ENCODE data around the gene PDIK1L. TPM values are rescaled to one million over a fixed set of nuclear protein-coding genes. Genes with fewer than 3 reads are reported as not detected.
"Not testable (repeated sequence)": the region's sequence is repeated elsewhere in the genome, so short reads cannot be mapped to it uniquely, and the experiment has no call there.

Gene PDIK1L
- total RNA-seq, 2 experiments from 2014 or later, result 12.9 to 17.2 TPM

DNA sequence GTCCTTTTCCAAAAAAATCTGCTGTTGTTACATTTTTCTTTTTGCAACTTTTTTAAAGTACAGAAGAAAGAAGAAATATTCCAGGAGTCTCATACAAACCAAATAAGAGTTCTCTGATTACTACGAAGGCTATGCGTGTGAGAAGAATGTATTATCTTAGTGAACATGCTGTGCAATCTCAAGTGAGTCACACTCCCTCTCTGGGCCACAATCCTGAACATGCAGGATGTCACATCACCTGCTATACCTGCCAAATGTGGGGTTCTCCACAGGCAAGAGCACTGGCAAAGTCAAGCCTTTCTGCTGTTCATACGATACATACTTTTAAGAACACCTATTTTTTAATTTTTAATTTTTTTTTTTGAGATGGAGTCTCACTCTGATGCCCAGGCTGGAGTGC, 22.5 kb upstream of the PDIK1L start:
- Histone ChIP-seq H3K9me2 (ENCODE audit: insufficient read depth, low read length) (no peaks in the 10 kb centered on the region), H3K4me2 (ENCODE audit: low read length) (no peak overlapping the region), H2AFZ (ENCODE audit: low read length) (no peak overlapping the region), H3K4me3 (ENCODE audit: low read depth, low read length, poor library complexity, severe bottlenecking) (no peak overlapping the region), H3K79me2 (ENCODE audit: insufficient read depth, low read depth, low read length) (no peaks in the 10 kb centered on the region), H3K36me3 (ENCODE audit: insufficient read depth, low read length) (no peaks in the 10 kb centered on the region), H3K27ac (ENCODE audit: low read depth, low read length, poor library complexity, severe bottlenecking) (no peak overlapping the region), H4K20me1 (ENCODE audit: insufficient read depth, low read length) (no peaks in the 10 kb centered on the region), H3K9me3 (ENCODE audit: low read length) (no peaks in the 10 kb centered on the region), H3K4me1 (ENCODE audit: insufficient read depth, low read length, poor library complexity, severe bottlenecking) (no peaks in the 10 kb centered on the region)
- no TSS peak for BruUV-seq (replicated peaks)
- intact Hi-C loops (cut with micrococcal nuclease; ENCODE audit: unreplicated experiment), result no loop called here
- ChIA-PET POLR2A (no interaction called here), CTCF (ENCODE audit: unreplicated experiment) (no interaction called here)
- no peak for TF ChIP-seq EZH2phosphoT487 (IDR thresholded peaks at IDR 0.05; ENCODE audit: borderline replicate concordance, low read depth, low read length)
- TF ChIP-seq, protein P1, sequence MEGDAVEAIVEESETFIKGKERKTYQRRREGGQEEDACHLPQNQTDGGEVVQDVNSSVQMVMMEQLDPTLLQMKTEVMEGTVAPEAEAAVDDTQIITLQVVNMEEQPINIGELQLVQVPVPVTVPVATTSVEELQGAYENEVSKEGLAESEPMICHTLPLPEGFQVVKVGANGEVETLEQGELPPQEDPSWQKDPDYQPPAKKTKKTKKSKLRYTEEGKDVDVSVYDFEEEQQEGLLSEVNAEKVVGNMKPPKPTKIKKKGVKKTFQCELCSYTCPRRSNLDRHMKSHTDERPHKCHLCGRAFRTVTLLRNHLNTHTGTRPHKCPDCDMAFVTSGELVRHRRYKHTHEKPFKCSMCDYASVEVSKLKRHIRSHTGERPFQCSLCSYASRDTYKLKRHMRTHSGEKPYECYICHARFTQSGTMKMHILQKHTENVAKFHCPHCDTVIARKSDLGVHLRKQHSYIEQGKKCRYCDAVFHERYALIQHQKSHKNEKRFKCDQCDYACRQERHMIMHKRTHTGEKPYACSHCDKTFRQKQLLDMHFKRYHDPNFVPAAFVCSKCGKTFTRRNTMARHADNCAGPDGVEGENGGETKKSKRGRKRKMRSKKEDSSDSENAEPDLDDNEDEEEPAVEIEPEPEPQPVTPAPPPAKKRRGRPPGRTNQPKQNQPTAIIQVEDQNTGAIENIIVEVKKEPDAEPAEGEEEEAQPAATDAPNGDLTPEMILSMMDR (conservative IDR thresholded peaks at IDR 0.05; ENCODE audit: low read length), result no peak
- DNase-seq (ENCODE audit: low spot score), result no peak

- DNase-seq (ENCODE audit: low spot score), result no peak
- Histone ChIP-seq H3K9me2 (ENCODE audit: insufficient read depth, low read length) (no peaks in the 10 kb centered on the region), H3K27ac (ENCODE audit: low read depth, low read length, poor library complexity, severe bottlenecking) (no peak overlapping the region), H2AFZ (ENCODE audit: low read length) (no peak overlapping the region), H3K79me2 (ENCODE audit: insufficient read depth, low read depth, low read length) (no peaks in the 10 kb centered on the region), H3K4me1 (ENCODE audit: insufficient read depth, low read length, poor library complexity, severe bottlenecking) (no peaks in the 10 kb centered on the region), H3K4me3 (ENCODE audit: low read depth, low read length, poor library complexity, severe bottlenecking) (no peak overlapping the region), H3K36me3 (ENCODE audit: insufficient read depth, low read length) (no peaks in the 10 kb centered on the region), H3K9me3 (ENCODE audit: low read length) (no peaks in the 10 kb centered on the region), H3K4me2 (ENCODE audit: low read length) (no peak overlapping the region), H4K20me1 (ENCODE audit: insufficient read depth, low read length) (no peaks in the 10 kb centered on the region)
- TF ChIP-seq, protein P1 (conservative IDR thresholded peaks at IDR 0.05; ENCODE audit: low read length), result no peak
- no peak for TF ChIP-seq EZH2phosphoT487 (IDR thresholded peaks at IDR 0.05; ENCODE audit: borderline replicate concordance, low read depth, low read length)
- intact Hi-C loops (cut with micrococcal nuclease; ENCODE audit: unreplicated experiment), result no loop called here
- ChIA-PET CTCF (ENCODE audit: unreplicated experiment) (no interaction called here), POLR2A (interaction anchor here (0.7 kb wide), 1 partner anchor 27 kb away, joined by 3 read pairs; no protein-coding TSS in a partner anchor)
- no TSS peak for BruUV-seq (replicated peaks)
Observed at GRCh38 chr1:26090893-26091292, 20.7 kb upstream of the PDIK1L start.

DNA sequence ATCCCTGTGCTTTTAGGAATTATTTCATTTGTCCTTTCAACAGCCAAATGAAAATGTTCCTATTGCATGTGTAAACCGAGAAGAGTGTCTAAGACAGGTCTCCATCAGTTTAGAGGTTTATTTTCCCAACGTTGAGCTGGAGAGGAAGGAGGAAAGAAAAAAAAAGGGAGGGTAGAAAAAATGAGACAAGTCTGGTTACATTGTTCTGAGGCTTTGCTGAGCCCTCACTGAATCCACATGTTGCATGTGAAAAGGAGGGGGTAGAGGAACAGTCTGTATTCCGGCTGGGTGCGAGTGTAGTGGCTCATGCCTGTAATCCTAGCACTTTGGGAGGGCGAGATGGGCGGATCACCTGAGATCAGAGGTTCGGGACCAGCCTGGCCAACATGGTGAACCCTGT, 19.2 kb upstream of the PDIK1L start:
- Histone ChIP-seq H4K20me1 (ENCODE audit: insufficient read depth, low read length) (no peaks in the 10 kb centered on the region), H3K79me2 (ENCODE audit: insufficient read depth, low read depth, low read length) (no peaks in the 10 kb centered on the region), H3K4me2 (ENCODE audit: low read length) (no peak overlapping the region), H3K4me3 (ENCODE audit: low read depth, low read length, poor library complexity, severe bottlenecking) (no peak overlapping the region), H3K27ac (ENCODE audit: low read depth, low read length, poor library complexity, severe bottlenecking) (no peak overlapping the region), H3K9me3 (ENCODE audit: low read length) (no peaks in the 10 kb centered on the region), H2AFZ (ENCODE audit: low read length) (no peak overlapping the region), H3K4me1 (ENCODE audit: insufficient read depth, low read length, poor library complexity, severe bottlenecking) (no peaks in the 10 kb centered on the region), H3K36me3 (ENCODE audit: insufficient read depth, low read length) (no peaks in the 10 kb centered on the region), H3K9me2 (ENCODE audit: insufficient read depth, low read length) (no peaks in the 10 kb centered on the region)
- intact Hi-C loops (cut with micrococcal nuclease; ENCODE audit: unreplicated experiment), result no loop called here
- no peak for TF ChIP-seq EZH2phosphoT487 (IDR thresholded peaks at IDR 0.05; ENCODE audit: borderline replicate concordance, low read depth, low read length)
- TF ChIP-seq, protein P1 (conservative IDR thresholded peaks at IDR 0.05; ENCODE audit: low read length), result no peak
- BruUV-seq (replicated peaks), result no TSS peak
- DNase-seq (ENCODE audit: low spot score), result no peak
- ChIA-PET CTCF (ENCODE audit: unreplicated experiment) (no interaction called here), POLR2A (no interaction called here)

- H4K20me1 ChIP-seq (ENCODE audit: insufficient read depth, low read length); H3K9me2 ChIP-seq (ENCODE audit: insufficient read depth, low read length); CTCF ChIA-PET (ENCODE audit: unreplicated experiment); intact Hi-C loops (cut with micrococcal nuclease; ENCODE audit: unreplicated experiment); DNase-seq (ENCODE audit: low spot score); H3K79me2 ChIP-seq (ENCODE audit: insufficient read depth, low read depth, low read length); H3K4me3 ChIP-seq (ENCODE audit: low read depth, low read length, poor library complexity, severe bottlenecking); H2AFZ ChIP-seq (ENCODE audit: low read length); H3K36me3 ChIP-seq (ENCODE audit: insufficient read depth, low read length); H3K4me2 ChIP-seq (ENCODE audit: low read length); BruUV-seq (replicated peaks); POLR2A ChIA-PET; H3K27ac ChIP-seq (ENCODE audit: low read depth, low read length, poor library complexity, severe bottlenecking); H3K4me1 ChIP-seq (ENCODE audit: insufficient read depth, low read length, poor library complexity, severe bottlenecking); H3K9me3 ChIP-seq (ENCODE audit: low read length): not testable (repeated sequence)
Observed at GRCh38 chr1:26093569-26093968, 18.1 kb upstream of the PDIK1L start.

Data from OCI-LY7 (cell line).